GM21576 (cell line): ENCODE data around the gene ZNF410.
"Not testable (repeated sequence)": the region's sequence is repeated elsewhere in the genome, so short reads cannot be mapped to it uniquely, and the experiment has no call there.

Experiments used
- ATAC-seq: cut with Tn5 transposase; IDR thresholded peaks from one replicate; pipeline ENCODE4 v1.9.1; 2021; ENCODE audit warnings: mild to moderate bottlenecking, moderate library complexity; ENCODE audit not compliant: unreplicated experiment

The ZNF410 gene

DNA sequence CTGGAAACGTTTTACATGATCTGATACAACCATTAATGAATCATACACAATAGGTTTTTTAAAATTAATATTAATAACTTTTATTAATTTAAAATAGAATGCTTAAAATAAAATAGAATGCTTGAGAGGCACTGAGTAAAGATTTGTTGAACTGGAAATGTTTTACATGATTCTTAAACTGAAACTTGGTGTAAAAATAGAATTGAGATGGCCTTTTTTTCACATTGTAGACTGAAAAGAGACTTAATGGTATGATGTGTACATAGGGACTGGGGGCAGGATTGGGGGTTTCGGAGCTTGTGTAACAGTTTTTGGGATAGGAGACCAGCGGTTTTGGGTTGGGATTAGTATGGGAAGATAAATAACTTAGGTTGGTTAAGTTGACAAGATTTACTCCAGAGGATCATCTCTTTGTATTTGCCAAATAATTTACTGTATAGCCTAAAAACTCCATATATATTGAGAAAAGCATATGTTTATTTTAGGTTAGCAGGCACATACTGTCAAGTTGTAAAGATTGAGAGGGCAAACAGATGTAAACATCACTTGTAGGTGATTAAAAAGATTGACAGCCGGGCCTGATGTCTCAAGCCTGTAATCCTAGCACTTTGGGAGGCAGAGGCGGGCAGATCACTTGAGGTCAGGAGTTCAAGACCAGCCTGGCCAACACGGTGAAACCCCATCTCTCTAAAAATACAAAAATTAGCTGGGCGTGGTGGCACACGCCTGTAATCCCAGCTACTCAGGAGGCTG is 2.0 kb upstream of the ZNF410 start:
- ATAC-seq, result no peak

- no peak for ATAC-seq
These were observed 608 bp downstream of the ZNF410 start for GRCh38 chr14:73887318-73887616.

DNA sequence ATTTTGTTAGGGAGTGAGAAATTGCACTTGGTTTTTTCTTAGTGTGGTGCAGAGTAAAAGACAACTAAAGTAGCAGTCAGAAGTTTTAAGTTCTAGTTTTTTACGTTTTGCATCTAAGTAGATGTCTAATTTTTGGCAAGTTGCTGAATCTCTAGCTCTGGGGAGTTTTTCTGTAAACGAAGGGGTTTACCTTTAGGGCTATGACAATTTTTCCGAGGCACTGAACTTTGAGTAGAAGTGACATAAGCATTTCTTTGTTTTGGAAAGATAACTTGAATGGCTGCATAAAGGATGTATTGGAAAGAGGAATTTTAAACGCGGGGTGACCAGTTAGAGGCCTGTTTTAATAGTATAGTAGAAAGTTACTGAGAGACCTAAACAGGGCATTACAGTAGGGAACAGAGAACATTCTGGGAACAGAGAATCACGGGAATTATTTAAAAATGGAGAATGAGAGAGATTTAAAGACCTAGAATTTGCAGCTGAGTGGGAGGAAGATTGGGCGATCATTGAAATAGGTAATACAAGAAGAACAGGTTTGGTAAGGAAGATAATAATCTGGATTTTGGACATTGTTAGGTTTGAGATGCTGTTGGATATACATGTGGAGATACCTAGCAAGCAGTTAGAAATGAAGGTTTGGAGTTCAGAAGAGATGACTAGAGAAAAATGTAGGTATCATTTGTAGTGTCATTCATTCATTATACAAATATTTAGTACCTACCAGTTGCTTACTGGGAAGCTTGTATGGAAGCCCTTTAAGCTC is 1.2 kb downstream of the ZNF410 start:
- ATAC-seq, result no peak

GRCh38 chr14:73888460-73888725 is 1.7 kb downstream of the ZNF410 start:
- ATAC-seq, result no peak

GRCh38 chr14:73888971-73889370 is 2.3 kb downstream of the ZNF410 start:
- no peak for ATAC-seq

GRCh38 chr14:73889376-73889775 is 2.7 kb downstream of the ZNF410 start:
- ATAC-seq, result no peak

DNA sequence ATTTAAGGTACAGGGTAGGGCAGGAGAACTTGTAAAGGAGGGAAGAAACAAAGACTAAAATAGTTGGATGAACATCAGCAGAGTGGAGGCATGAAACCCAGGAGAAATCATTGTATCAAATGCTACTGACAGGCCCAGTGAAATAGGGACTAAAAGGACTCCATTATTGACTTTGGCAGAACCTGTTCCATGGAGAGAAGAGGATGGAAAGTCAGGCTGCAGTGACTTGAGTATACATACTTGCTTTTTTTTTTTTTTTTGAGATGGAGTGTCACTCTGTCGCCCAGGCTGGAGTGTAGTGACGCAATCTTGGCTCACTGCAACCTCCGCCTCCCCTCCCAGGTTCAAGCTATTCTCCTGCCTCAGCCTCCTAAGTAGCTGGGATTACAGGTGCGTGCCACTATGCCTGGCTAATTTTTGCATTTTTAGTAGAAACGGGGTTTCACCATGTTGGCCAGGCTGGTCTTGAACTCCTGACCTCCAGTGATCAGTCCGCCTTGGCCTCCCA is 7.6 kb downstream of the ZNF410 start:
- ATAC-seq, result not testable (repeated sequence)

DNA sequence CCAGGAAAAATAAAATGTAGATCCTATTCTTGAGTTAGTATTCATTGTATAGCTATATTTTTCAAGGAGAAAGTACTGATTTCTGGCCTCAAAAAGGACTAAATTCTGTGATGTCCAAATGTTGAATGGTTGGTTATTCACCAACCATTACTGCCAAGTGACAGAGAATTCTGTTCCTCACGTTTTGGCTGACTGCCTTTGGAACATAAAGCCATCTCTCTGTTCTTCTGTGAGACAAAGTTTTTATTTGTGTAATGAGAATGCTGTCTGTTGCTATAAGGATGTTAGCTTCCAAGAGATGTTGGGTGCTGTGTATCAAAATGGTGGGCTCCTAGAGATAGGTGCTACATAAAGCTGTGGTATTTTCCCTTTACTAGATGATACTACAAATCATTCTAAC is 9.3 kb downstream of the ZNF410 start:
- no peak for ATAC-seq

GRCh38 chr14:73896521-73896920 is 9.9 kb downstream of the ZNF410 start:
- ATAC-seq, result no peak

DNA sequence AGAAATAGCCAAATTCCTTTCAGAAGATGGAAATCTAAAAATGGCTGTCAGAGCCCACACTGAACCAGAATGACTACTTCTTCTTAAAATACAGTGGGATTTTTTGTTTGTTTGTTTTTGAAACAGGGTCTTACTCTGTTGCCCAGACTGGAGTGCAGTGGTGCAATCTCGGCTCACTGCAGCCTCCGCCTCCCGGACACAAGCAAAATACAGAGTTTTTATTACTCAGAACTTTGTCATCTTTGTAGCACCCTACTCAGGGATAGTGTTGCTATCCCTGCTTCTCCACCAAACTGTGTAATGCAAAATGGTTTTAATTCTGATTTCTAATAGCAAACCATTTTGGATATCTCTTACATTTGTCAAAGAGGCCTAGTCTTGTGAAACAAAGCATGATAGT is 16.4 kb downstream of the ZNF410 start:
- no peak for ATAC-seq

DNA sequence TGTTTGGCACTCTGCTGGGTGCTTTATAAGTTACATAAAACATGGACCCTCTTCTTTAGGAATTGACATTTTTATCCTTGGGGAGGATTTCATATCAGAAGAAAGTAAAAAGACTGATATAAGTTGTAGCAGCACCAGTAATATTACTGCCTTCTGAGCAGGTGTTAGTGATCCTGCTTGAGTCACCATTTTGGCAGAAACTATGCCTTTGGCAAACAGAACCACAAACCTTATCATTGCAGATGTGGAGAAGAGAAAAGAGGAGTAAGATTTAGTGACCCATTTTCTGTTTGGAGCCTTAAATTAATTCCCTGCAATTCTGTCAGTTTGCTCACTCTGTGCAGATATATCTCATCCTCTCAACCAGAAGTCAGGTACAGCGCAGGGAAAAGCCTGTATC is 23.0 kb downstream of the ZNF410 start:
- no peak for ATAC-seq

GRCh38 chr14:73913256-73913655 is 26.6 kb downstream of the ZNF410 start:
- ATAC-seq, result no peak

DNA sequence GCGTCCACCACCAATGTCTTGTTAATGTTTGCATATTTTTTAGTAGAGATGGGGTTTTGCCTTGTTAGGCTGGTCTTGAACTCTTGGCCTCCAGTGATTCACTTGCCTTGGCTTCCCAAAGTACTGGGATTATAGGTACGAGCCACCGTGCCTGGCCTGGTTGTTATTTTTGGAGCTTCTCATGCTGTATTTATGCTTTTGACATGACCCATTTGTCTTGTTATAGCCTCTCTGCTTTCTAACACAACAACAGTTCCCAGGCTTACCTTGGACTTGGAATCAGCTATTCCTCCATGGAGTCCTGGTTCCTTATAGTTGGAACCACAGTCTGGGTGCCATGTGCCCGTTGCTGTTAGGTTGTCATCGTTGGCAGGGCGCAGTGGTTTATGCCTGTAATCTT is 29.7 kb downstream of the ZNF410 start:
- ATAC-seq, result no peak

DNA sequence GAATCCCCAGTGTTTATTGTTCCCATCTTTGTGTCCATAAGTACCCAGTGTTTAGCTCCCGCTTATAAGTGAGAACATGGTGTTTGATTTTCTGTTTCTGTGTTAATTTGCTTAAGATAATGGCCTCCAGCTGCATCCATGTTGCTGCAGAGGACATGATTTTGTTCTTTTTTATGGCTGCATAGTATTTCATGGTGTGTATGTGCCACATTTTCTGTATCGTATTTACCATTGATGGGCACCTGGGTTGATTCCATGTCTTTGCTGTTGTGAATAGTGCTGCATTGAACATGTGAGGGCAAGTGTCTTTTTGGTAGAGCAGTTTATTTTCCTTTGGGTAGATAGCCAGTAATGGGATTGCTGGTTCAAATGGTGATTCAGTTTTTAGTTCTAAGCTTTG is 32.8 kb downstream of the ZNF410 start:
- ATAC-seq, result not testable (repeated sequence)

- no peak for ATAC-seq
These were observed 37.7 kb downstream of the ZNF410 start for GRCh38 chr14:73924337-73924736.

DNA sequence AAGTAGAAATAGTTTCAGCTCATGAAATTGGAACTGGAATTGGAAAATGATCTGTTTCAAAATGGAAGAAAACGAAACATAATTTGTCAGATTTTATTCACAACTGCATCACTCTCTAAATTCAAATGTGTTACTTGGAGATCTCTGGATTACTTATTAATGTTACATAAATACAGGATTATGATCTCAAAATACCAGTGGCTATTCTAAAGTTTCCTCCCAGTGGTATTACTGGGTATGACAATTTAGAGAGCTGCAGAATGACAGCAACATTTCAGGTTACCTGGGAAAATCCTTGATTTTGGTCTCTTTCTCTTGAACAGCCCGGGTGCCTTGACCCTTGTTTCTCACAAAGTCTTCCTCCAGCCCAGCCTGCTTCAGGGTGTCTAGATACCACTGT is 49.0 kb downstream of the ZNF410 start:
- ATAC-seq, result no peak

DNA sequence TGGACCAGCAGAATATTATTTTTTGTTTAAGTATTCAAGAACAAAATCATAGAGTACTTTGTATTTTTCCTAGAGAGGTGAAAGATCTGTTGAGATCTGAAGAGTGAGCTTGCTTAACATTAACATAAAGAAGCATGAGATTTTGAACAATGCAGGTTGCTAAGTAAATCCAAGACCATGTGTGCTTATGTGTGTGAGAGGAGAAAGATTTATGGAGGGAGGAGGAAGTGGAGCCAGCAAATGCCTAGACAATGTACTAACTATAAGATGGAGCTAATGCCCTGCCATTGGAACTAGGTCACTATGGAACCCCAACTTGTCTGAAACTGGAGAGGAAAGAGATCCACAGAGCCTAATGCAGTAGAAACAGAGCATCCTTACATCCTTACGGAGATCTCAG is 49.9 kb downstream of the ZNF410 start:
- ATAC-seq, result no peak

DNA sequence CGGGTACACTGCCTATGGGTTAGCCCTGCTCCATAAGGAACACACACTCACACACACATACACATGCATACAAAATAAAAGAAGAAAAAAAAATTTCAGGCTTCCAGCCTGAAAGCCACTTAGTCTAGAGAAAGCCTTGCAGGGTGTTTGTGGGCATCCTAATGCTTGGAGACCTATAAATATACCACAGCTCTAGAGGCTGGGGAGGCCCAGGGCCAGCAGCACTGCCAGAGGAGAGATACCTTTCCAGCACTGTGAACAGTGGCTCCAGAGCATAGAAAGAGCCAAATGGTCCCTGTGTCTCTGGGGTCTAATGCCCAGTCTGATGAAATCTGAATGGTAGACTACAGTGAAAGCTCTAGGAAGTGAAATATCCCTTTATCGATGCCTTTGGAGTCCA is 50.4 kb downstream of the ZNF410 start:
- ATAC-seq, result no peak

DNA sequence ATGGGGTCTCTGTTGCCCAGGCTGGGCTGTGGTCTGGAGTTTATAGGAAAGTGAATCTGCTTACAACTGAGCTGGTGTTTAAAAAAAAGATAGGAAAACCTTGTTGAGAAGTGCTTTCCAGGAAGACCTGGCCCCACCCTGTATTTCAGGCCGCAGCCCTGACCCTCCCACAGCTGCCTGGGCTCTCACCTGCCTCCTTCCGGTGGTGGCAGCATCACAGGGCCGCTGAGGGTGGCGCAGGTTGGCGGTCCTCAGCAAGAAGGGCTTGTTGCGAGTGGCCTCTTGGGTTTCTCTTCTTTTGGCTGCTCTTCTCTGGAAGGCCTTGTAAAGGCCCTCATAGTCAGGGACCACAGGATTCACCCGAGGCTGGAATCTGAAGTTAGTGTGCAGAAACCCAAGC is 55.5 kb downstream of the ZNF410 start:
- ATAC-seq, result no peak

DNA sequence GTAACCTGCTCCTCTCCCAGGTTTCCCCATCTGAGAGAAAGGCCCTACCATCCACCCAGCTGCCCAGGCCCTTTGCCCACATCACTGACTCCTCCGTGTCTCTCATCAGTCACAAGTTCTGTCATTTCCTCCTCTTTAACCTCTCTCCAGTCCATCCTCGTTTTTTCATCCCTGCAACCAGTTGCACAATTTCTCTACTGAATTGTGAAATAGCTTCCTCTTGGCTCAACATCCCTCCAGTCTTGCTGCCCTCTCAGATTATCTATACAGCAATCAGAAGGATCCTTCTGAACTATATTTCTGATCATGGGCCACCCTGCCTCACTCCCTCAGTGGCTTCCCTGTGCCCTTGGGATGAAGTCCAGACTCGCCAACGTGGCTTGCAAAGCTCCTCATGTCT is 56.4 kb downstream of the ZNF410 start:
- no peak for ATAC-seq

- no peak for ATAC-seq
These were observed 57.9 kb downstream of the ZNF410 start for GRCh38 chr14:73944432-73945158.

DNA sequence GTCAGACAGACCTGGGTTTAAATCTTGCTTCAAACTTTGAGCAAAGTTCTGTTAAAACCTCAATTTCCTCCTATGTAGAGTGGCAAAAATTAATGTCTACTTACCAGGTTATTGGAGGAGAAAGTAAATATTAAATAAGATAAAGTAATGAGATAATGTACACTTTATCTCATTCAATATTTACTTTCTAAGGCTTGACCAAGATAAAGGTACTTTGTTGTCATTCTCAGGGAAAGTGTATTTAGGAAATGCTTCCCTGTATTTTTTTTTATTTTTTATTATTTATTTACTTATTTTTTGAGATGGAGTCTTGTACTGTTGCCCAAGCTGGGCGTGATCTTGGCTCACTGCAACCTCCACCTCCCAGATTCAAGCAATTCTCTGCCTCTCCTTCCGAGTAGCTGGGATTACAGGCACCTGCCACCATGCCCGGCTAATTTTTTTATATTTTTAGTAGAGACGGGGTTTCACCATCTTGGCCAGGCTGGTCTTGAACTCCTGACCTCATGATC is 58.6 kb downstream of the ZNF410 start:
- no peak for ATAC-seq
